HG03066 (cell line): ENCODE measurements around the gene APEH.
A peak's percentile ranks its signal among the peaks of the same experiment; 100 is the strongest.

Experiments
- ATAC-seq: cut with Tn5 transposase; IDR thresholded peaks from one replicate; pipeline ENCODE4 v1.9.1; 2021; ENCODE audit warnings: low read depth; ENCODE audit not compliant: unreplicated experiment

The APEH gene

DNA sequence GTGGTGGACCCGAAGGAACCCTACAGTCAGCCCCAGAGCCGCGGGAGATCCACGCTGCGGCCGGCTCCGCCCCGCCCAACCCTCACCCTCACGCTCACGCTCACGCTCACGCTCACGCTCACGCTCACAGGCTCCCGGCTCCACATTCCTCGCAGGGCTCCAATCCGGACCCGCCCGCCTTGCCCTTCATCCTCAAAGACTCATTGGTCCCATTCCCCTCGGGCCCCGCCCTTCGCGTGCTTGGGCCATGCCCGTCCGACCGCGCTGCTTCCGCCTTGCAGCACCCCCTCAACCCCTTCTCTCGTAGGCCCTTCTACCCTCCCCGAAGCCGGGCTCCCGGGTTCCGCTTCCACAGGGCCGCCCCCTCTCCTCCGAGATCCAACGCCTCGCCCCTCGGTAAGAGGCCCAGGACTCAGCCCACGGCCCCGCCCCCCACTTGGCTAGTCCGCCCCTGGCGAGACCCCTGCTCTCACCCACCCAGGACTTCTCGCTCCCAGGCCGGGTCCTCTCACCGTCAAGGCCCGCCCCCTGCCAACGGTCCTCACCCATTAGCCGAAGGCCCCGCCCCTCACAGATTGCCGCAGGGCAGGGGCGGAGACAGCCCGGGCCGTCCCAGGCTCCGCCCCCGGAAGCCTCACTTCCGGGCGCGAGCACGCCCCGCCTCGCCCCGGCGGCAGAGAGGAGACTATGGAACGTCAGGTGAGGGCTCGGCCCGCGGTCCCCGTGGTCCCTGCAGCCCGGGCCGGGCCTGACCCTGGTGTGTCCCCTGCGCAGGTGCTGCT lies at the start of gene APEH:
Gene APEH (plus strand): TSS at position 637 of the 782 bp plus-strand sequence. CDS start 51 bp downstream, at position 688.
- peak; percentile 79 for ATAC-seq

DNA sequence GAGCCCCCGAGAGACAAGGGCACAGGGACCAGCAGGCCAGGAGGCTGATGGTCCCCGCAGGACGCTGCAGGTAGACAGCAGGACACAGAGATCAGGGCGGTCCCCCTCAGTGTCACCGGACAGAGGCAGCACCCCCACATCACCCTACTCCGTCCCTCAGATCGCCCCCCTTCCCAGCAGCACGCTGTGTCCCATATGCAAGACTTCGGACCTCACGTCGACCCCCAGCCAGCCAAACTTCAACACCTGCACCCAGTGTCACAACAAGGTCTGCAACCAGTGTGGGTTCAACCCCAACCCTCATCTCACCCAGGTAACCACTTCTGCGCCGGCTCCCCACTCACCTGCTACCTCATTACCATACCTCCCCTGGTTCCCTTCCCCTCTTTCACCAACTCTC lies 49.1 kb upstream of the APEH start:
- ATAC-seq = no peak

DNA sequence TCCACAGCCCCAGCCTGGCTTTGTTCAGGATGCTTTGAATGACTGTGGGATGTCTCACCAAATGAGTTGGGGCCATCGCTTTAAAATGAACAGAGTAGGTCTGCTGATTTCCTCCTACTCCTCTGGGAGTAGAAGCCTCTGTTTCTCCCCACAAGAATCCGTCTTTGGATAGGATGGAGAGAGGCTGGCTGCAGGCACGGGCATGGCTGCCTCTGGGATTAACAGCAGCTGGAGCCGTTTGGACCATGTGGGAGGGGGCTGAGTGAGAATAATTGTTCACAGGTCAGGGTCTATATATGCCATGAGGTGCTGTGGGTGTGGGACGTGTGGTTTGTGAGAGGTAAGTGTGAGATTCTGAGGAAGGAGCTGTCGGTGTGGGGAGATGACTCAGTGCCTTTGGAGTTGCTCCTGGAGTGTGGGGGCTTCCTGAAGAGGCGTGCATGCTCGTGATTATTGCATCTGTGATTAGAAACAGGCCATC lies 48.0 kb upstream of the APEH start:
- ATAC-seq = no peak

DNA sequence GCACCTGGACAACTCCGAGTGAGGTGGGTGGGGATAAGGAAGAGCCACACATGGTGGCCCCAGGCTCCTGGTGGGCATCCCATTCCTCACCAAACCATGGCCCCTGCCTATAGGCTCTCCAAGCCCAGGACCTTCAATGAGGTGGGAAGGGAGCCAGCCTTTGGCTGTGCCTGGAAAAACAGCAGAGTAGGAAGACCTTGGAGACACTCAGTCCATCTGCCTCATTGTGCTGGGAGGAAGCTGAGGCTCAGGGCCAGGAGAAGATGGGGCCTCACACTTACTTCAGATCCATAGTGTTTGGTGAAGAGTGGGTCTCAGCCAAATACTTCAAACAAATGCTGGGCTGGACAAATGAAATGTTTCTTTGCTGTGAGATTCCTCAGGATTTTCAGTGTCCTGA lies 47.4 kb upstream of the APEH start:
- ATAC-seq = no peak

DNA sequence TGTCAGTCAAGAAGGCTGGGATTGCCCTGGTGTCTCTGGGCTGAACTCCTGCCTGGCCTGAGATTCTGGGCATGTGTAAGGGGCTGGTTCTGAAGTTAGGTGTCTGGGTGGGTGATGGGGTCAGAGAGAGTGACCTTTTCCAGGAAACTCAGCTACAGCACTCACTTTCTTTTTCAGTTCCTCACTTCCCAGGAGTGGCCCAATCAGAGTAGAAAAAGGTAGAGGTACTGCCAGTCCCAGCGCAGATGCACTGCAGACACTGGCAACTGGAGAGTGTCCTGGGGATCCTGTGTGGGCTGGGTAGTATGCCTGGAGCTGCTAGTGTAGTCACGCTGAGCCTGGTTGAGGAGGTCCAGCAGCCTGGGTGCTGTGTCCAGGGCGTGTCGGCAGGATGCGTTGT lies 46.5 kb upstream of the APEH start:
- ATAC-seq = no peak

DNA sequence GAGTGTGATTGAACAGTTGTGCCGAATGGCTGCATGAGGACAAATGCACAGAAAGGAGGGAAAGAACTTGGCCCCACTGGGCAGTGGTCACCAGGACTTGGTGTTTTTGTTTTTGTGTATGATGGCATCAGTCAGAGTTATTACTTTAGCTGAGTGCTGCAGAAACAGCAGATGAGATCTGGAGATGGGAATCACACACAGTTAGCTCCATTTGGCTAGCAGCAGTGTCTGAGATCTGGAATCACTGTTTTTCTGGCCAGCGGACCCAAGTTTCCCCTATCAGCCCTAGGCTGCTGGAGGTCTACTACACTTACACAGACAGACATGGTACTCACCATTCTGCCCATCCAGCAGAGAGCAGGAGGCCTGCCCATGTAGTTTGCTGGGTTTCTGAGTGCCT lies 45.9 kb upstream of the APEH start:
- no peak for ATAC-seq

DNA sequence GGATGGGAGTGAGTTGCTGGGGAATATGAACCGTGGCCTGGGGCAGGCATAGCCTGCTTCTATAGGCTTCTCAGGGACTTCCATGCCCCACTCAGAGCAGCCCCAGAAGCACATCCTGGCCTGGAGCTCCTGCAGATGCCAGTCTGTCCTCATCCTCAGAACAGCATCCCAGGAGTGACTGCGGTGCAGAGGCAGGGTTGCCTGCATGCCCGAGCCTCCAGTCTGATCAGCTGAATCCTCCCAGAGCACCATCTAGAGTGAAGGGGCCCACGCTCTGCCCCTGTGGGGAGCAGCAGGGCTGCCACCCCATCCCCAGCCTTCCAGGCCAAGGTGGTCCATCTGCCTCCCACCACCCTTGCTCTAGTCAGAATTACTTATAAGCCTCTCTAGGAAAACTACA lies 44.7 kb upstream of the APEH start:
- ATAC-seq = no peak

DNA sequence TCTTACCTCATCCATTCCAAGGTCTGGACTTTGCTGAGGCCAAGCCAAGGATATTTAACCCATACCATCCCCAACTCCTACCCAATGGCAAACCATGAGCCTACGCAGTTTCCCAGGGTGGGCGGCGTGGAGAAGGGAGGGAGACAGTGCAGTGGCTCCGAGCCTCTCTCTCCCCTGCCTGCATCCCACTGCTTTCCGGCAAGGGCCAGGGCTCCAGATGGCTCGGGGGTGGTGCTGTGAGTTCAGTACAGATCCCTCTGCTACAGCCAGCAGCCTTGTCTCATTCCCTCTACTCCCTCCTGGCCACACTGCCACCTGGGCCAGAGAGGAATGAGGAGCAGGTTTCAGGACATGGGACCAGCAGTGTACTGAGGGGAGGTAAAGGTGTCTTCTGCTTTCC lies 44.3 kb upstream of the APEH start:
- no peak for ATAC-seq

DNA sequence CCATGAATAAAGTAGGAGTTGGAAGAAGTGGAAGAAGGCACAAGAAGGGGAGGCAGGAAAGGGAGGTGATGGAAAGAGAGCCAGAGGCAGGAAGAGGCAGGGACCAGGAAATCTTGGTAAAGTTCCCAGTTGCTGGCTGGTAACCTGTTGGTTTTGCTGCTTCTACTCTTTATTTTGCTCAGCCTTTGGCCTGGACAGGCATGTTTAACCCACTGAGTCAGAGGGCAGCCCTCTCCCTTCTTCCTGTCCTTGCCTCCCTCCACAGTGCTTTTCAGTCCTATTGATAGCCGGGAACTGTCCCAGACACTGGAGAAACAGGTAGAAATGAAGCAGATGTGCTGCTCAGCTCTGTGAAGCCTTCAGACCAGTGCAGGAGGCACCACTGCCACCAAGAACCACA lies 43.4 kb upstream of the APEH start:
- no peak for ATAC-seq

DNA sequence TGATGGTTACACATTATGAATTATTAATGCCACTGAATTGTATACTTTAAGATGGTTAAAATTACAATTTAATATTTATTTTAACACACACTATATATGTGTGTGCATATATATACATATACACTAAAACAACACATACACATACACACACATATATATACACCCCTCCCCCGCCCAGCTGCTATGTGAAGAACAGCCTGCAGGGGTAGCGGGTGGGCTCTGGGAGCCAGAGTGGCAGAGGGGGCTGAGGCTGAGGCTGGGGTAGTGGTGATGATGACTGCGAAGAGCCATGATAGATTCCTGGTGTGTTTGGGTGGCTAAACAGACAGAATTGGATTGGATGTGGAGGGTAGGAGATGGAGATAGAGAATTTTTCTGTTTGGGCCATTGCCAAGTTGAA lies 39.4 kb upstream of the APEH start:
- ATAC-seq = no peak

DNA sequence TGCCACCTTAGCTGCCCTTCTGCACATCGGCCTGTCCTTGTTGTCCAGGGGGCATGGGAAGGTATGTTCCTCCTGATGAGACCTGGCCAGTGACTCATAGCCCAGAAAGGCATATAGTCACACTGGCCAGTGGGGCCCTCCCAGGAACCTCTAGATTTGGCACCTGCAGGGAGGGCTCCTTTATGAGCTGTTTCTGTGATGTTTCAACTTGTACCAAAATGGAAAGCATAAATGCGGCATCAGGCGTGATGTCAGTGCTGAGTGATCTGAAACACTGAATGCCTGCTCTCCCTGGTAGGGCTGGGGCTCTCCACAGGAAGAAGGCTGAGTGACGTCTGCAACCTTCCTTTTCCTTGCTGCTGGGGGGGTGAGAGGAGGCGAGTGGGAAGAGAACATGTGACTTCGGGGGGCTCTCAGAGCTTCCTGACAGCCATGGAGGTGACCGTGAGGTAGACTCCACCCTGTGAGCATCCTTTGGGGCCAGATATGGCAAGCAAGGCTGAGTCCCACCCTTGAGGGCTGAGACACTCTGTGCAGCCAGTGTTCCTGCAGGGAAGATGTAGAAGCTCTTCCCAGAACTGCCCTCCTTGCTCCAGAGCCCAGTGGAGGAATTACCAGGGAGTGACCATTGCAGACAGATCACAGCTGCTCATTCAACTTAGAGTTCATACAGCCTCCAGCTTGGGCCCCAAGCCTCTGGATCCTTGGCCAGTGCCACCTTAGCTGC lies 37.1 kb upstream of the APEH start:
- no peak for ATAC-seq

DNA sequence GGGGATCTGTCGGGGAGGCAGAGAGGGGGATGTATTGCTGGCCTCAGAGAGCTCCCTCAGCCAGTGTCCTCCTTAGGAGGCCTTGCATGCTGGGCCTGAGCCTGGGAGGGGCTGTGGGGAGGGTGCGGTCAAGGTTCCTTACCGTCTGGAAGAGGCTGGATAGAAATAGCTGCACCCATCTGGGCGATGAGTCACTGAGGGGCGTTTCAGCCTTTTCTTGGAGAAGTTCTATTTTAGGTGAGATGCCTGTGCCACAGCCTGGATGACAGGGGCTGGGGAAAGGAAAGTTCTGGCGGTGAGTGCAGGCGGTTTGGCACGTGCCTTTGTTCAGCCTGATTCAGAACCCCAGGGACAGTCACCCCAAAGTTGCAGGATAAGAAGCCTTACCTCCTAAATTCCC lies 35.7 kb upstream of the APEH start:
- no peak for ATAC-seq

DNA sequence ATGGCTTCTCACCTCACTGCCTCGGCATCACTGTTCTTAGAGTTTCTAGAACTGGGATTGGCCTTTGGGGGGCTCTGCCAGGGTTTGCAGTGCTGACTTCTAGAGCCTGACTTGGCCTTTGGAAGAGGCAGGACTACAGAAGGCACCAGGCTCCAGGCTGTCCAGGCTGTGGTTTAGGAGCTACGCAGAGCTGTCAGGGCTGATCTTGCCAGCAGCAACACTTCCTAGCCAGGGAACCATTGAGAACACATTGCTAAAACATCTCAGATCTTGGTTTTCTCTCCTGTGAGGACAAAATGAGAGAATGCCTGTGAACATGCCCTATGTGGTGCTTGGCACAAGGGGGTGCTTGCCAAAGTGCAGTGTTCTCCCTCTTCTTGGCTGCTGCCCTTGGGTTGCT lies 34.6 kb upstream of the APEH start:
- ATAC-seq = no peak

DNA sequence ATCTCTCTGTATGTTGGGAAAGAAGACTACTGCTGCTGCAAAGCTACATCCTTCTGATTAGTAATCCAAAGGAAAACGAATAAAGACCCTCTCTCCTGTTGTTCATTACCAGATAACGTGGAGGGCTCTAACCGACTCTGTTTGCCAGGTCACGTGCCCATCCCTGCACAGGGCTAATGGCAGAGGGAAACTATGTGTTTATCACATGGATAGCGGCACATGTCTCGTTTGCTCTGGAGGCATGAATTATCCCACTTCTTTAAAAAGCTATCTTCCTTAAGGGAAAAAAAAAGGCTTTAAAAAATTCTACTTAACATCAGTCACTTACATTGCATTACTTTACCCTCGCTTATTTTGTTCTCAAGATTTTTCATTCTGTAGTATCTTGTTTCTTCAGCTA lies 32.9 kb upstream of the APEH start:
- ATAC-seq = no peak

DNA sequence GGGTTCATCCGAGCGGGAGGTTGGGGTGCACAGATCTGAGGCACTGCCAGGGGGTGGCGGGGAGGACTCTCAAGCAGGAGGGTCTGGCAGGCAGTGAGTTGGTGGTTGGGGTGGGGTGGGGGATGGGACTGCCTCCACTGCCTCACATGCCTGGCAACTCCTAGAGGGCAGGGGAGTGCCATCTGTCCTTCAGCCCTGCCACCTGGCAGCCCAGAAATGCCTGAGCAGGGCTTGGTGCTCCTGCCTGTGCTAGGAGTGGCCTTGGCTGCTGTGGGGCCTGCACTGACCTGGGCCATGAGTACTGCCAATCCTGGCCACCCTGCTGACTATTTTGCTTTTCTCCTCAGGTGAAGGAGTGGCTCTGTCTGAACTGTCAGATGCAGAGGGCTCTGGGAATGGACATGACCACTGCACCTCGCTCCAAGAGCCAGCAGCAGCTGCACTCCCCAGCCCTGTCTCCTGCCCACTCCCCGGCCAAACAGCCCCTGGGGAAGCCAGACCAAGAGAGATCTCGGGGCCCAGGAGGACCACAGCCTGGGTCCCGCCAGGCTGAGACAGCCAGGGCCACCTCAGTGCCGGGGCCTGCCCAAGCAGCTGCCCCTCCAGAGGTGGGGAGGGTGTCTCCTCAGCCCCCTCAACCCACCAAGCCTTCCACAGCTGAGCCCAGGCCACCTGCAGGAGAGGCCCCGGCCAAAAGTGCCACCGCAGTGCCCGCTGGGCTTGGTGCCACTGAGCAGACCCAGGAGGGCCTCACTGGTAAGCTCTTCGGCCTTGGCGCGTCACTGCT lies 32.0 kb upstream of the APEH start:
- ATAC-seq = no peak

DNA sequence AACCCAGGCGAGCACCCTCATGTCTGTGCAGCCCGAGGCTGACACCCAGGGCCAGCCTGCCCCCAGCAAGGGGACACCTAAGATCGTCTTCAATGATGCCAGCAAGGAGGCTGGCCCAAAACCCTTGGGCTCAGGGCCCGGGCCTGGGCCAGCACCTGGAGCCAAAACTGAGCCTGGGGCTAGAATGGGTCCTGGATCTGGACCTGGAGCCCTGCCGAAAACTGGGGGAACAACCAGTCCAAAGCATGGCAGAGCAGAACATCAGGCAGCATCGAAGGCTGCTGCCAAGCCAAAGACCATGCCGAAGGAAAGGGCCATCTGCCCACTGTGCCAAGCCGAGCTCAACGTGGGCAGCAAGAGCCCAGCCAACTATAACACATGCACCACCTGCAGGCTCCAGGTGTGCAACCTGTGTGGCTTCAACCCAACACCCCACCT lies 31.4 kb upstream of the APEH start:
- no peak for ATAC-seq

DNA sequence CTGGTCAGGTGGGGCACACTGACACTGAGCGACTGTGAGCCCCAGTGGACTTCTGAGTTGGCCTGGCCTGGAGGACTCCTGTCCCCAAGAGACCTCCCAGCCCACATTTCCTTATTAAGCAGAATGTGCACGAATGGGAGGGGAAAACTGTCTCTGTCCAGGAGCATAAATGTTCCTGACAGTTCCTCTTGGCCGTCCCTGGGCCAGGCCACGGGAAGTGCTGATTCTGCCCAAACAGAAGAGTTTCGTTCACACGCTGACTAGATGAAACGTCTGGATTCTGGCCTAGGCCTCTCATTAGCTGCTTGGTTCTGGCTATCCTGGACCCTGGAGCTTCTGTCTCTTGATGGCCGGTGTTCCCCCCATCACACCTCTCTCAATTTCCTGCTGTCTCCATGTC lies 29.5 kb upstream of the APEH start:
- no peak for ATAC-seq

DNA sequence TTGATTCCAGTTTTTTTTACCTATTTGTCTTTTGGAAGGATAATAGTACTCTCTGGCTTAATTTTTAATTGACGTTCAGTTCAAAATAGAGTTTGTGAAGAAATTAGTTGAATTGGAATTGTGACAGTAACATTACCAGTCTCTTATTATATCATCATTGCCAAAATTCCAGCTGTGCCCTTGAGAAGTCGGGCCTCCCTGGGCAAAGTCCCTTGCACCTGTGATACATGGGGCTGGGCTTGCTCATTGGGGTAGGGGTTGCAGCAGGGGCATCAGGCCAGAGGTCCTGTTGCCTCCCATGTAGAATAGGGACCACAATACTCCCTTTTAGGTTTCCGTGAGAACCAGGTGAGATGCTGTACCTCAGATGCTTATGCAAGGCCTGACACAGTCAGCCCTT lies 27.9 kb upstream of the APEH start:
- no peak for ATAC-seq

DNA sequence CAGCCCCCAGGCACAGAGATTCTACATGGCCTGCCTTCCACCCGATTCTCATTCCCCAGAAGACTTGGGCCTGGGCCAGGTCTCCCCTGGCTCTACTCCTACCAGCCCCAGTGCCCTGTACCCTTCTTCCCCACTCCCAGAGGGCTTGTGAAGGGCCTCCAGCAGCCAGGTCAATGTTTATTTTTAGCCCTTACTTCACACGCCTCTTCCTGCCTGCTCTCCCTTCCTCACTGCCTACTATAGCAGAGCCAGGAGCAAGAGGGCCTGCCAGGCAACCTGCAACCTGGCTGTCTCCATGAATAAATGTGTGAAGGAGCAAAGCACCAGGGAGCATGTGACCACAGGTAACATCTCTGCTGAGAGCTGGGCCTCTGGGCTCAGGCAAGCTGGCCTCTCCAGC lies 26.4 kb upstream of the APEH start:
- no peak for ATAC-seq

DNA sequence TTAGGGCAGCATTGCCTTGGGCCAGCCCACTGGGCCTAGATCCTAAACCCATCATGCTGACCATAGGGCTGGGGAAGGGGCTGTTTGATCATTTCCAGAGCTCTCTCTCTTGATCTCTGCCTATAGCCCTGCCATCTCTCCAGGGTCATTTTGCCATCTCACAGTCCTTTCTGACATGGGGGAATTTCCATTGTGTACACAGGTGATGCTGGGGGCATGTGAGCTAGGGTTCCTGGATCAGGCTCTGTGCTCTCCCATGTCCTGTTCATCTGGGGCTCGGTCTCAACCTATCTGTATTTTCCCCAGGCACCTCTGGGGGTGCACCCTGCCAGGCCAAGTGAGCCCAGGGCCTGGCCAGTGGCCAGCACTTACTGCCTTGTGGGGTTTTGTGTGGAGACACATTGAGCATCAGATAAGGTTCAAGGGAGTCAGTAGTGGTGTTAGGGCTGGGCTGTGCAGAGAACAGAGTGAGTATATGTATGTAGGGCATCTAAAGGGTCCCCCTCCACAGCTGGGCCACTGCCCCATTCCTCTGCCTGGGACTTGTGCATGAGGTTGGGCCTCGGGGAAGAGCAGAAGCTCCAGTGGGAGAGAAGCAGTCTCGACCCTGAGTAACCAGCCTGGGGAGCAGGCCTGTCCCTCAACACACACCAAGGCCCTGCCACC lies 25.7 kb upstream of the APEH start:
- no peak for ATAC-seq

DNA sequence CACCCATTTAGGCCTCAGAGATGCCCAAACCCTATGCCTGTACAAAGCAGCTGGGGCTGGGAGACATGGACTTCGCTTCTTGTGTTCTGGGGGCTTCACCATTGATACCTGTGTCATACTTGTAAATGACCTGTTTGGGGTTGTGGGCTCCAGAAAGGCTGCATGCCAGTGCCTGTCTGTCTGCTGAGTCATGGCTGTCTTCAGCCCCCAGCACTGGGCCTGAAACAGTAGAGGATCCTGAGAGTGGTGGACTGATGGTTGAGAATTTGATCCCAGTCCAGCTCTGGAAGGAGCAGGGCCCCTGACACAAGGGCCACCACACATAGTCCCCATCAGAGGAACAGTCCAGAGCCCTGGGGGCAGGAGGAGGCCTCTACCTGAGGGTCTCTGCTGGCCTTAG lies 24.6 kb upstream of the APEH start:
- ATAC-seq = no peak
